ENCODE data around the gene SMIM13.

The SMIM13 gene

GRCh38 chr6:11093626-11094410 is at the start of gene SMIM13:
SMIM13 (plus strand) TSS chr6:11093834; CDS start chr6:11094314, 480 bp downstream.
- peak; percentile 89 for DNase-seq (ENCODE audit: low read depth, low spot score)
- peak within 1 kb of the TSS; percentile 100 for H3K4me3 ChIP-seq (ENCODE audit: low read depth, low read length)
- POLR2A ChIA-PET, result interaction anchor here (0.6 to 1.5 kb wide), 2 partner anchors 139 to 403 kb away, joined by 3 read pairs; no protein-coding TSS in a partner anchor
- CTCF ChIA-PET, result interaction anchor here (0.5 to 1.8 kb wide), 6 partner anchors 10 to 402 kb away, joined by 3 to 7 read pairs (median 4); no protein-coding TSS in a partner anchor
- TF ChIP-seq CTCF (IDR thresholded peaks at IDR 0.05; ENCODE audit: insufficient read depth, low read length, missing control alignments), result peak; percentile 52

- TF ChIP-seq CTCF (IDR thresholded peaks at IDR 0.05; ENCODE audit: insufficient read depth, low read length, missing control alignments), result peak; percentile 71
- DNase-seq (ENCODE audit: low read depth, low spot score), result no peak
- CTCF ChIA-PET, result interaction anchor here (0.5 to 2.6 kb wide), 8 partner anchors 9 to 92 kb away, joined by 3 to 14 read pairs (median 6); no protein-coding TSS in a partner anchor
- peak within 1 kb of the TSS; percentile 62 for H3K4me3 ChIP-seq (ENCODE audit: low read depth, low read length)
- POLR2A ChIA-PET, result no interaction called here
Observed at GRCh38 chr6:11043961-11044711, 49.5 kb upstream of the SMIM13 start, which contains the start of gene ELOVL2. ELOVL2 (minus strand) TSS chr6:11044305; CDS start chr6:11044230, 75 bp downstream.

- ChIA-PET CTCF (interaction anchor here (0.6 to 2.6 kb wide), 4 partner anchors 14 to 107 kb away, joined by 3 to 16 read pairs (median 9); no protein-coding TSS in a partner anchor), POLR2A (no interaction called here)
- TF ChIP-seq CTCF (IDR thresholded peaks at IDR 0.05; ENCODE audit: insufficient read depth, low read length, missing control alignments), result no peak
- no peak for DNase-seq (ENCODE audit: low read depth, low spot score)
- peak overlapping the region; percentile 62 for H3K4me3 ChIP-seq (ENCODE audit: low read depth, low read length)
Observed at GRCh38 chr6:11044712-11045167, 48.9 kb upstream of the SMIM13 start.

- CTCF ChIA-PET, result interaction anchor here (1.4 kb wide), 1 partner anchor 15 kb away, joined by 4 read pairs; no protein-coding TSS in a partner anchor
- TF ChIP-seq CTCF (IDR thresholded peaks at IDR 0.05; ENCODE audit: insufficient read depth, low read length, missing control alignments), result no peak
Observed at GRCh38 chr6:11050731-11051130, 42.9 kb upstream of the SMIM13 start.

GRCh38 chr6:11053307-11053706 is 40.3 kb upstream of the SMIM13 start:
- H3K4me3 ChIP-seq (ENCODE audit: low read depth, low read length), result no peak overlapping the region
- CTCF ChIA-PET, result interaction anchor here (1.3 to 5.6 kb wide), 4 partner anchors 10 to 102 kb away, joined by 4 to 39 read pairs (median 7); partner anchors contain the start of gene ELOVL2
- POLR2A ChIA-PET, result no interaction called here
- TF ChIP-seq CTCF (IDR thresholded peaks at IDR 0.05; ENCODE audit: insufficient read depth, low read length, missing control alignments), result no peak
- no peak for DNase-seq (ENCODE audit: low read depth, low spot score)

More at GRCh38 chr6:11050731-11051130, 42.9 kb upstream of the SMIM13 start:
- POLR2A ChIA-PET, result interaction anchor here (0.6 kb wide), 1 partner anchor 356 kb away, joined by 3 read pairs; the partner anchor contains the start of gene PAK1IP1
- no peak overlapping the region for H3K4me3 ChIP-seq (ENCODE audit: low read depth, low read length)
- no peak for DNase-seq (ENCODE audit: low read depth, low spot score)

Data from AG04449 (cell line).